Kidney epithelial cell (primary cell): ENCODE measurements around the gene TMEM9B. TPM values are rescaled to one million over a fixed set of nuclear protein-coding genes. Genes with fewer than 3 reads are reported as not detected.
"Not testable (repeated sequence)": the region's sequence is repeated elsewhere in the genome, so short reads cannot be mapped to it uniquely, and the experiment has no call there.

Source experiments
- DNase-seq: peaks from one replicate; pipeline ENCODE4 v3.0.0-alpha.2; 2010; ENCODE audit warnings: low read depth
- H3K27me3 ChIP-seq: 2 replicates; pipeline ENCODE4 v1.6.0; 2011; ENCODE audit warnings: low read length; ENCODE audit not compliant: control insufficient read depth, insufficient read depth
- H3K36me3 ChIP-seq: 2 replicates; pipeline ENCODE4 v1.5.1; 2011; ENCODE audit warnings: low read length; ENCODE audit not compliant: control insufficient read depth, insufficient read depth
- H3K4me3 ChIP-seq: 2 replicates; pipeline ENCODE4 v1.5.1; 2011; ENCODE audit warnings: low read depth, mild to moderate bottlenecking, control low read depth, low read length
- total RNA-seq: library from RNA; depleted of rRNA; stranded (reverse); fragments of >200 nt; gene quantifications from 2 replicates; pipeline ENCODE4 v1.2.3, GENCODE V29; 2015
- TF ChIP-seq, protein P1 (sequence below): IDR thresholded peaks from 2 replicates; pipeline ENCODE4 v1.5.1; 2011; ENCODE audit warnings: mild to moderate bottlenecking, moderate library complexity, low read length, control low read depth, inconsistent platforms; ENCODE audit not compliant: insufficient read depth, poor library complexity, severe bottlenecking

The TMEM9B gene
- total RNA-seq, 1 donor from 2014 or later, result 51.4 TPM

GRCh38 chr11:8937159-8937558 is 27.1 kb downstream of the TMEM9B start:
- DNase-seq, result no peak
- H3K36me3 ChIP-seq, result no peaks in the 10 kb centered on the region
- TF ChIP-seq, protein P1, sequence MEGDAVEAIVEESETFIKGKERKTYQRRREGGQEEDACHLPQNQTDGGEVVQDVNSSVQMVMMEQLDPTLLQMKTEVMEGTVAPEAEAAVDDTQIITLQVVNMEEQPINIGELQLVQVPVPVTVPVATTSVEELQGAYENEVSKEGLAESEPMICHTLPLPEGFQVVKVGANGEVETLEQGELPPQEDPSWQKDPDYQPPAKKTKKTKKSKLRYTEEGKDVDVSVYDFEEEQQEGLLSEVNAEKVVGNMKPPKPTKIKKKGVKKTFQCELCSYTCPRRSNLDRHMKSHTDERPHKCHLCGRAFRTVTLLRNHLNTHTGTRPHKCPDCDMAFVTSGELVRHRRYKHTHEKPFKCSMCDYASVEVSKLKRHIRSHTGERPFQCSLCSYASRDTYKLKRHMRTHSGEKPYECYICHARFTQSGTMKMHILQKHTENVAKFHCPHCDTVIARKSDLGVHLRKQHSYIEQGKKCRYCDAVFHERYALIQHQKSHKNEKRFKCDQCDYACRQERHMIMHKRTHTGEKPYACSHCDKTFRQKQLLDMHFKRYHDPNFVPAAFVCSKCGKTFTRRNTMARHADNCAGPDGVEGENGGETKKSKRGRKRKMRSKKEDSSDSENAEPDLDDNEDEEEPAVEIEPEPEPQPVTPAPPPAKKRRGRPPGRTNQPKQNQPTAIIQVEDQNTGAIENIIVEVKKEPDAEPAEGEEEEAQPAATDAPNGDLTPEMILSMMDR, result no peak
- no peaks in the 10 kb centered on the region for H3K27me3 ChIP-seq
- H3K4me3 ChIP-seq, result no peak overlapping the region

- H3K27me3 ChIP-seq, H3K4me3 ChIP-seq, DNase-seq, H3K36me3 ChIP-seq: not testable (repeated sequence)
Observed at GRCh38 chr11:8935789-8936188, 28.5 kb downstream of the TMEM9B start.

- TF ChIP-seq, protein P1, result no peak
- DNase-seq, result no peak
- Histone ChIP-seq H3K36me3 (no peaks in the 10 kb centered on the region), H3K4me3 (no peak overlapping the region), H3K27me3 (no peaks in the 10 kb centered on the region)
Observed at GRCh38 chr11:8934742-8935488, 29.3 kb downstream of the TMEM9B start.

DNA sequence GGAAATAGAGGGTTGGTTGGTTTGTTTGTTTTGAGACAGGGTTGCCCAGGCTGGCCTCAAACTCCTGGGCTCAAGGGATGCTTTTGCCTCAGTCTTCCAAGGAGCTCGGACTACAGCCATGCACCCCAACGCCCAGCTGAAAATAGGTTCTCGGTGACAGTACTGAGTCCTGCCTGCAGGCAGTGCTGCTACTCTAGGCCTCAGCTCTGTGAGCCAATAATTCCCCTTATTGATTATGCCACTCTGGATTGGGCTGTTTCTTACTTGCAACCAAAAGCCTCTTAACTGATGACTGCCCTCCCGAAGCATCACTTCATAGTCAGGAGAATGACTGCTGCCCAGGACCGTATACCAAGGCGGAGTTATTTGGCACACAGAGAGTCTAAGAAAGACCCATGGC is 30.3 kb downstream of the TMEM9B start:
- TF ChIP-seq, protein P1, result no peak
- H3K4me3 ChIP-seq, result no peak overlapping the region

GRCh38 chr11:8932564-8933180 is 31.6 kb downstream of the TMEM9B start, which contains the start of gene C11orf16:
Gene C11orf16 (minus strand): TSS chr11:8932947. CDS start chr11:8932308, 639 bp downstream.
- Histone ChIP-seq H3K27me3 (no peaks in the 10 kb centered on the region), H3K36me3 (no peaks in the 10 kb centered on the region), H3K4me3 (no peak within 1 kb of the TSS)
- DNase-seq, result no peak
- TF ChIP-seq, protein P1, result no peak

More for the DNA sequence above, 30.3 kb downstream of the TMEM9B start:
- H3K36me3 ChIP-seq, result no peaks in the 10 kb centered on the region
- DNase-seq, result no peak
- no peaks in the 10 kb centered on the region for H3K27me3 ChIP-seq

DNA sequence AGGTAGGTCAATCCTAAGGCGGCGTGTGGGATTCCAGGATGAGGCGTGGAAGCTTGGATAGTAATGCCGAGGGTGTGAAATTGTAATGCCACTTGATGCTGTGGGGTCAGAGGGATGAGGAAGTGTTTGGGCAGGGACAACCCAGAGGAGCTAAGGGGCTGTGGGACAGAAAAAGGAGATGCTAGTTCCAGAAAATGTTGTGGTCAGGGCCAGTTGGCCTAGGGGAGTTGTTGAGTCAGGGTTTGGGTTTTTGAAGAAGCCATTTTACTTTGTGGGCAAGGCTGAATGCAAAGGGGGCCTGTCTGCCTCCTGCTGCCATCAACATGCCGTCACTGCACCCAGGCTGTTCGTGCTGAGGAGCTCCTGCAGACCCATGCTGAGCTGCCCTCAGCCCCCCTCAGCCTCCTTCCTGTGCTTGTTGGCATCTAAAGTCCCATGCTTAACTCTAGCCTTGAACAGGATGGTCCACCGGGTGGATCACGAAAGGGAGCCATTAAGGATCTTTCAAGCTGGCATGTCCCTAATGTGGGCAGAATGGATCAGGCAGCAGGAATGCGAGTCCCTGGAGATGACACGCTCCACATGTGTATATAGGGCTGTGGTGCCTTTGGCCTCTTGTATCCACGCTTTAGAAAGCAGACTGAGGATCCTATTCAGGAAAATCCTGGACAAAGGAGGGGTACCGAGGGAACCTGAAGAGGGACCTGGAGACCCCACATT is 33.6 kb downstream of the TMEM9B start:
- TF ChIP-seq, protein P1, result no peak
- DNase-seq, result no peak
- no peak overlapping the region for H3K4me3 ChIP-seq
- no peaks in the 10 kb centered on the region for H3K36me3 ChIP-seq
- no peaks in the 10 kb centered on the region for H3K27me3 ChIP-seq
